SK-N-SH (cell line): Measurements from ENCODE around the gene CFAP221. TPM values are rescaled to one million over a fixed set of nuclear protein-coding genes. Genes with fewer than 3 reads are reported as not detected.

Experiments used
- CTCF ChIA-PET: fragments of 300-600, 350-600 bp; formaldehyde crosslinking; extraction: SDS; loops from one replicate; lab custom pipeline; 2021; lab: Yijun Ruan, JAX
- POLR2A ChIA-PET: fragments of 350-600 bp; sonication (Branson Sonifier 250); formaldehyde crosslinking; extraction: SDS; loops from one replicate; lab custom pipeline; 2020; ENCODE audit warnings: antibody characterized with exemption, inconsistent platforms; lab: Yijun Ruan, JAX
- DNase-seq: peaks from one replicate; pipeline ENCODE4 v3.0.0; 2012
- H2AFZ ChIP-seq: fragments of 200-600 bp; sonication (generic); 2 replicates; pipeline ENCODE4 v1.8.1; 2016; ENCODE audit warnings: antibody characterized with exemption, mild to moderate bottlenecking, low read depth
- H3F3A ChIP-seq: fragments of 200-600 bp; sonication (generic); replicated peaks from 2 replicates; pipeline ENCODE3; 2016; ENCODE audit warnings: antibody characterized with exemption, mild to moderate bottlenecking; ENCODE audit not compliant: insufficient read depth
- H3K27ac ChIP-seq, 2 experiments: fragments of 200-500 bp in 1 of 2; fragments of 200-600 bp in 1 of 2; sonication (Bioruptor generic) in 1 of 2; sonication (generic), shearing (Covaris generic) in 1 of 2; 2 replicates each; pipeline versions ENCODE4 v1.5.1 to v1.6.1; 2014 to 2016; ENCODE audit warnings: low read depth in 2 of 2, inconsistent platforms in 1 of 2, low read length in 1 of 2, mild to moderate bottlenecking in 1 of 2, mixed read lengths in 1 of 2
- H3K27me3 ChIP-seq: fragments of 200-600 bp; sonication (generic), shearing (Covaris generic); 2 replicates; pipeline ENCODE4 v1.6.1; 2016; ENCODE audit warnings: mixed run types; ENCODE audit not compliant: insufficient read depth
- H3K36me3 ChIP-seq, 2 experiments: fragments of 200-500 bp in 1 of 2; fragments of 200-600 bp in 1 of 2; sonication (Bioruptor generic) in 1 of 2; sonication (generic) in 1 of 2; replicated peaks in 1 of 2; 2 replicates each; pipeline versions ENCODE3 to v1.5.1; 2014 to 2016; ENCODE audit warnings: low read length in 1 of 2, mild to moderate bottlenecking in 1 of 2; ENCODE audit not compliant: insufficient read depth in 2 of 2, control insufficient read depth in 1 of 2
- H3K4me1 ChIP-seq, 2 experiments: fragments of 200-500 bp in 1 of 2; fragments of 200-600 bp in 1 of 2; sonication (Bioruptor generic) in 1 of 2; sonication (generic), shearing (Covaris generic) in 1 of 2; 2 replicates each; pipeline versions ENCODE4 v1.5.1 to v1.6.1; 2014 to 2016; ENCODE audit warnings: low read depth in 1 of 2, low read length in 1 of 2, mixed run types in 1 of 2; ENCODE audit not compliant: insufficient read depth in 2 of 2, control insufficient read depth in 1 of 2
- H3K4me2 ChIP-seq: fragments of 200-600 bp; sonication (generic), shearing (Covaris generic); 2 replicates; pipeline ENCODE4 v1.6.1; 2017; ENCODE audit warnings: mixed run types
- H3K4me3 ChIP-seq, 2 experiments: fragments of 200-500 bp in 1 of 2; fragments of 200-600 bp in 1 of 2; sonication (Bioruptor generic) in 1 of 2; sonication (generic), shearing (Covaris generic) in 1 of 2; 2 replicates each; pipeline versions ENCODE4 v1.5.1 to v1.8.1; 2014 to 2016; ENCODE audit warnings: low read depth in 2 of 2, inconsistent platforms in 1 of 2, low read length in 1 of 2, mild to moderate bottlenecking in 1 of 2, mixed read lengths in 1 of 2, moderate library complexity in 1 of 2
- H3K79me2 ChIP-seq: fragments of 200-600 bp; sonication (generic); 2 replicates; pipeline ENCODE4 v1.8.1; 2017; ENCODE audit warnings: mild to moderate bottlenecking; ENCODE audit not compliant: insufficient read depth
- H3K9ac ChIP-seq: fragments of 200-600 bp; sonication (generic); 2 replicates; pipeline ENCODE4 v1.6.1; 2017; ENCODE audit warnings: mixed run types
- H3K9me2 ChIP-seq: fragments of 200-600 bp; sonication (generic); 2 replicates; pipeline ENCODE4 v1.6.1; 2017; ENCODE audit warnings: mixed run types
- H3K9me3 ChIP-seq: fragments of 200-600 bp; sonication (generic); 2 replicates; pipeline ENCODE4 v1.6.1; 2017; ENCODE audit warnings: mixed run types, mild to moderate bottlenecking, moderate library complexity
- H4K20me1 ChIP-seq: fragments of 200-600 bp; sonication (generic); 2 replicates; pipeline ENCODE4 v1.6.1; 2017; ENCODE audit warnings: mild to moderate bottlenecking, mixed run types; ENCODE audit not compliant: insufficient read depth
- CHD2 ChIP-seq: fragments of 150-350 bp; IDR thresholded peaks from 2 replicates; pipeline ENCODE4 v1.6.1; 2018; ENCODE audit warnings: low read length; ENCODE audit not compliant: partially characterized antibody
- FOSL2 ChIP-seq: IDR thresholded peaks from 2 replicates; pipeline ENCODE4 v1.4.0; 2012; ENCODE audit warnings: low read depth, mild to moderate bottlenecking, moderate library complexity, borderline replicate concordance
- JUND ChIP-seq: IDR thresholded peaks from 2 replicates; pipeline ENCODE4 v1.4.0; 2012
- RCOR1 ChIP-seq: fragments of 150-350 bp; IDR thresholded peaks from 2 replicates; pipeline ENCODE4 v1.6.1; 2017; ENCODE audit warnings: antibody characterized with exemption, low read length
- SIN3A ChIP-seq: IDR thresholded peaks from 2 replicates; pipeline ENCODE4 v1.6.1; 2012; ENCODE audit warnings: low read depth, mild to moderate bottlenecking, low read length, moderate library complexity, borderline replicate concordance
- TAF1 ChIP-seq: IDR thresholded peaks from 2 replicates; pipeline ENCODE4 v1.6.1; 2012; ENCODE audit warnings: low read depth, mild to moderate bottlenecking, low read length, moderate library complexity, borderline replicate concordance
- YY1 ChIP-seq: IDR thresholded peaks from 2 replicates; pipeline ENCODE4 v1.4.0; 2012; ENCODE audit warnings: low read depth, mild to moderate bottlenecking
- WGBS: methylation state at CpG from one replicate; pipeline ENCODE4 v1.1.6; 2017; ENCODE audit warnings: low lambda C conversion rate; 5-methylcytosine and 5-hydroxymethylcytosine counted together
- polyA plus RNA-seq, 3 experiments: library from polyadenylated mRNA; depleted of rRNA; stranded (reverse); fragments of >200 nt; gene quantifications; 2 replicates each; pipeline ENCODE4 v1.2.3, GENCODE V29; 2012
- TF ChIP-seq, protein P1 (sequence below): IDR thresholded peaks from 2 replicates; pipeline ENCODE4 v1.4.0; 2012; ENCODE audit warnings: low read depth, borderline replicate concordance
- TF ChIP-seq, protein P2 (sequence below): IDR thresholded peaks from 2 replicates; pipeline ENCODE4; 2012
- TF ChIP-seq, protein P3 (sequence below): IDR thresholded peaks from 2 replicates; pipeline ENCODE4 v1.6.1; 2012; ENCODE audit warnings: mild to moderate bottlenecking, low read depth, low read length, moderate library complexity

CFAP221 gene
- polyA plus RNA-seq, 1 of the 3 experiments (the other 2 are of a cell fraction), result 0.12 TPM

DNA sequence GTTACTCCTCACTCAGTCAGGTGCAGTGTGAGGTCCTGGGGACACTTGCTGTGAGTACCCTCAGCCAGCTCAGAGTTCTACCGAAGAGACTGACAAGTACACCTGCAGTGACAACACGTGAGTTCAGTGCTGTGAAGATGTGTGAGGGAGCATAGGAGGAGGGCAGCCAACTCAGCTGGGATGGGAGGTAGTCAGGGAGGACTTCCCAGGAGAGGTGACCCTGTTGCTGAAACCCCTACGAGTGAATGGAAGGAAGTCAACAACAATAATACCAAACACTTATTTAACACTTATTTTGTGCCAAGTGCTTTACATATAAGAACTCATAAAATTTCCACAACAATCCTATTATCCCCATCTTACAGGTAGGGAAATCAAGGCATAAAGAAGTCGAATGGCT is 145.0 kb downstream of the CFAP221 start:
- peaks cover 3% of the 10 kb centered on the region for H3F3A ChIP-seq
- no peak overlapping the region for H3K4me2 ChIP-seq
- H3K9ac ChIP-seq, result no peak overlapping the region
- H4K20me1 ChIP-seq, result no peaks in the 10 kb centered on the region
- H2AFZ ChIP-seq, result no peak overlapping the region
- no peak for DNase-seq
- H3K9me3 ChIP-seq, result no peaks in the 10 kb centered on the region
- ChIA-PET CTCF (no interaction called here), POLR2A (no interaction called here)
- peaks cover 5 to 7% of the 10 kb centered on the region in 2 experiments for H3K36me3 ChIP-seq
- H3K27ac ChIP-seq, result no peak overlapping the region
- H3K79me2 ChIP-seq, result no peaks in the 10 kb centered on the region
- H3K9me2 ChIP-seq, result no peaks in the 10 kb centered on the region
- H3K27me3 ChIP-seq, result no peaks in the 10 kb centered on the region
- 81% methylated on average over 4 of the region's 4 CpGs for WGBS
- no peak for TF ChIP-seq CHD2
- TF ChIP-seq TAF1, result no peak
- no peak for TF ChIP-seq SIN3A
- TF ChIP-seq, protein P1, sequence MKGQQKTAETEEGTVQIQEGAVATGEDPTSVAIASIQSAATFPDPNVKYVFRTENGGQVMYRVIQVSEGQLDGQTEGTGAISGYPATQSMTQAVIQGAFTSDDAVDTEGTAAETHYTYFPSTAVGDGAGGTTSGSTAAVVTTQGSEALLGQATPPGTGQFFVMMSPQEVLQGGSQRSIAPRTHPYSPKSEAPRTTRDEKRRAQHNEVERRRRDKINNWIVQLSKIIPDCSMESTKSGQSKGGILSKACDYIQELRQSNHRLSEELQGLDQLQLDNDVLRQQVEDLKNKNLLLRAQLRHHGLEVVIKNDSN, result no peak
- TF ChIP-seq, protein P2, sequence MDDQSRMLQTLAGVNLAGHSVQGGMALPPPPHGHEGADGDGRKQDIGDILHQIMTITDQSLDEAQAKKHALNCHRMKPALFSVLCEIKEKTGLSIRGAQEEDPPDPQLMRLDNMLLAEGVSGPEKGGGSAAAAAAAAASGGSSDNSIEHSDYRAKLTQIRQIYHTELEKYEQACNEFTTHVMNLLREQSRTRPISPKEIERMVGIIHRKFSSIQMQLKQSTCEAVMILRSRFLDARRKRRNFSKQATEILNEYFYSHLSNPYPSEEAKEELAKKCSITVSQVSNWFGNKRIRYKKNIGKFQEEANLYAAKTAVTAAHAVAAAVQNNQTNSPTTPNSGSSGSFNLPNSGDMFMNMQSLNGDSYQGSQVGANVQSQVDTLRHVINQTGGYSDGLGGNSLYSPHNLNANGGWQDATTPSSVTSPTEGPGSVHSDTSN, result no peak
- H3K4me1 ChIP-seq, result peaks cover 1 to 12% of the 10 kb centered on the region in 2 experiments; a peak in 2 of 4 replicates
- no peak overlapping the region for H3K4me3 ChIP-seq

DNA sequence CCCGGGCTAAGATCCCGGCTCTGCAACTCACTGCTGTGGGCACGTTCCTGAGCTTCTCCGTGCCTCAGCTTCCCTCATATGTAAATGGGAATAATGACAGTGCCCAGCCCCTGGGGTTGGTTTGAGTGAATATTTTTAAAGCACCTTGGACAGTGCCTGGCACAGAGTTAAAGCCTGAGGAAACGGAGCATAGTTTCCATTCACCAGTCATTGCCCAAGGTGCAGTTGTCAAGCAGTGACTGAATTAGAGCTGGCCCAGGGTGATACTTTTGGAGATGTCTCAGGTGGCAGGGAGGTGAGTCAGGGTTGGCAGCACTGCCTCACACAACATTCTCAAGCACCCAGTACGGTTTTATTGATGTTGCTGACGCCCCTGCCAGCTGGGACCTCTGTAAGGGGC is 146.9 kb downstream of the CFAP221 start:
- POLR2A ChIA-PET, result no interaction called here

More for the DNA sequence above, 146.9 kb downstream of the CFAP221 start:
- Histone ChIP-seq H2AFZ (no peak overlapping the region), H3K4me3 (no peak overlapping the region), H3K9ac (no peak overlapping the region), H3K36me3 (peaks cover 5 to 7% of the 10 kb centered on the region in 2 experiments), H4K20me1 (no peaks in the 10 kb centered on the region), H3K4me2 (no peak overlapping the region), H3K79me2 (no peaks in the 10 kb centered on the region)
- DNase-seq, result no peak
- no peak for TF ChIP-seq RCOR1
- no peak for TF ChIP-seq TAF1
- TF ChIP-seq YY1, result no peak
- TF ChIP-seq FOSL2, result no peak
- TF ChIP-seq, protein P3, sequence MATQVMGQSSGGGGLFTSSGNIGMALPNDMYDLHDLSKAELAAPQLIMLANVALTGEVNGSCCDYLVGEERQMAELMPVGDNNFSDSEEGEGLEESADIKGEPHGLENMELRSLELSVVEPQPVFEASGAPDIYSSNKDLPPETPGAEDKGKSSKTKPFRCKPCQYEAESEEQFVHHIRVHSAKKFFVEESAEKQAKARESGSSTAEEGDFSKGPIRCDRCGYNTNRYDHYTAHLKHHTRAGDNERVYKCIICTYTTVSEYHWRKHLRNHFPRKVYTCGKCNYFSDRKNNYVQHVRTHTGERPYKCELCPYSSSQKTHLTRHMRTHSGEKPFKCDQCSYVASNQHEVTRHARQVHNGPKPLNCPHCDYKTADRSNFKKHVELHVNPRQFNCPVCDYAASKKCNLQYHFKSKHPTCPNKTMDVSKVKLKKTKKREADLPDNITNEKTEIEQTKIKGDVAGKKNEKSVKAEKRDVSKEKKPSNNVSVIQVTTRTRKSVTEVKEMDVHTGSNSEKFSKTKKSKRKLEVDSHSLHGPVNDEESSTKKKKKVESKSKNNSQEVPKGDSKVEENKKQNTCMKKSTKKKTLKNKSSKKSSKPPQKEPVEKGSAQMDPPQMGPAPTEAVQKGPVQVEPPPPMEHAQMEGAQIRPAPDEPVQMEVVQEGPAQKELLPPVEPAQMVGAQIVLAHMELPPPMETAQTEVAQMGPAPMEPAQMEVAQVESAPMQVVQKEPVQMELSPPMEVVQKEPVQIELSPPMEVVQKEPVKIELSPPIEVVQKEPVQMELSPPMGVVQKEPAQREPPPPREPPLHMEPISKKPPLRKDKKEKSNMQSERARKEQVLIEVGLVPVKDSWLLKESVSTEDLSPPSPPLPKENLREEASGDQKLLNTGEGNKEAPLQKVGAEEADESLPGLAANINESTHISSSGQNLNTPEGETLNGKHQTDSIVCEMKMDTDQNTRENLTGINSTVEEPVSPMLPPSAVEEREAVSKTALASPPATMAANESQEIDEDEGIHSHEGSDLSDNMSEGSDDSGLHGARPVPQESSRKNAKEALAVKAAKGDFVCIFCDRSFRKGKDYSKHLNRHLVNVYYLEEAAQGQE, result peak; percentile 86
- TF ChIP-seq JUND, result no peak
- TF ChIP-seq, all 33 proteins: peak for 1
- Histone ChIP-seq H3K9me2 (no peaks in the 10 kb centered on the region), H3F3A (no peaks in the 10 kb centered on the region), H3K27me3 (no peaks in the 10 kb centered on the region), H3K4me1 (peaks cover 5 to 6% of the 10 kb centered on the region in 2 experiments; a peak in 1 of 4 replicates), H3K27ac (no peak overlapping the region), H3K9me3 (no peaks in the 10 kb centered on the region)
- CTCF ChIA-PET, result interaction anchor here (1.1 kb wide), 1 partner anchor 13 kb away, joined by 5 read pairs; no protein-coding TSS in a partner anchor
- 72% methylated on average over 5 of the region's 7 CpGs for WGBS
